Stimulated activated CD8-positive, alpha-beta memory T cell treated with anti-CD3 and anti-CD28 coated beads, Interleukin-12 subunit alpha, Interleukin-12 subunit beta, amount 100 ng/mL, for 24 hours (primary cell): Measurements from ENCODE around the gene RPTOR.

Experiments used
- DNase-seq: peaks from one replicate; pipeline ENCODE4 v3.0.0-alpha.2; 2020; ENCODE audit errors: extremely low read depth

Gene RPTOR

GRCh38 chr17:80947200-80947940 lies 402.7 kb downstream of the RPTOR start:
- DNase-seq = no peak

GRCh38 chr17:80948019-80948975 lies 403.7 kb downstream of the RPTOR start:
- no peak for DNase-seq

GRCh38 chr17:80948976-80949450 lies 404.4 kb downstream of the RPTOR start:
- no peak for DNase-seq

- DNase-seq = no peak
Measured at GRCh38 chr17:80949451-80950421, 405.1 kb downstream of the RPTOR start.

- DNase-seq = no peak
Measured at GRCh38 chr17:80950466-80951120, 406.0 kb downstream of the RPTOR start.

GRCh38 chr17:80951121-80952090 lies 406.8 kb downstream of the RPTOR start:
- DNase-seq = no peak

- DNase-seq = no peak
Measured at GRCh38 chr17:80952291-80952690, 407.7 kb downstream of the RPTOR start.

GRCh38 chr17:80953471-80954315 lies 409.1 kb downstream of the RPTOR start:
- DNase-seq = no peak

GRCh38 chr17:80955078-80955477 lies 410.4 kb downstream of the RPTOR start:
- no peak for DNase-seq

- DNase-seq = no peak
Measured at GRCh38 chr17:80955671-80956280, 411.1 kb downstream of the RPTOR start.

- no peak for DNase-seq
Measured at GRCh38 chr17:80956321-80957190, 411.9 kb downstream of the RPTOR start.

GRCh38 chr17:80957461-80957941 lies 412.9 kb downstream of the RPTOR start:
- DNase-seq = no peak

- DNase-seq = no peak
Measured at GRCh38 chr17:80959330-80960036, 414.8 kb downstream of the RPTOR start.

GRCh38 chr17:80960037-80960796 lies 415.6 kb downstream of the RPTOR start:
- no peak for DNase-seq

GRCh38 chr17:80960797-80961452 lies 416.3 kb downstream of the RPTOR start:
- DNase-seq = no peak
